PC-9 (cell line): ENCODE results near the gene CENPP. TPM values are rescaled to one million over a fixed set of nuclear protein-coding genes. Genes with fewer than 3 reads are reported as not detected.
"Not testable (repeated sequence)": the region's sequence is repeated elsewhere in the genome, so short reads cannot be mapped to it uniquely, and the experiment has no call there.

Source experiments
- BruUV-seq: library from RNA; stranded (reverse); fragments of 400-500 nt; replicated peaks from 2 replicates; lab custom pipeline; 2021; lab: Mats Ljungman, UMichigan
- CTCF ChIA-PET: fragments of 300-600 bp; sonication (Branson Sonifier 250); formaldehyde crosslinking; loops from one replicate; lab custom pipeline; 2022; ENCODE audit warnings: antibody characterized with exemption; lab: Charles Lee
- POLR2A ChIA-PET: fragments of 300-600 bp; sonication (Branson Sonifier 250); formaldehyde crosslinking; loops from one replicate; lab custom pipeline; 2022; ENCODE audit warnings: antibody characterized with exemption; ENCODE audit not compliant: unreplicated experiment; lab: Charles Lee
- DNase-seq, 2 experiments: peaks; one replicate each; pipeline versions ENCODE4 v3.0.0 to v3.0.0-alpha.2; 2015 to 2022; ENCODE audit warnings: mixed read lengths in 1 of 2
- H2AFZ ChIP-seq: fragments of 200-600 bp; sonication (generic); 2 replicates; pipeline ENCODE4 v1.8.1; 2017; ENCODE audit warnings: antibody characterized with exemption
- H3F3A ChIP-seq: fragments of 200-600 bp; sonication (generic); 2 replicates; pipeline ENCODE4 v1.8.1; 2017; ENCODE audit warnings: antibody characterized with exemption, mild to moderate bottlenecking, low read depth; ENCODE audit not compliant: insufficient read depth
- H3K27ac ChIP-seq: fragments of 200-600 bp; sonication (generic); 2 replicates; pipeline ENCODE4 v1.6.1; 2016; ENCODE audit warnings: mixed run types
- H3K27me3 ChIP-seq: fragments of 200-600 bp; sonication (generic); 2 replicates; pipeline ENCODE4 v1.6.1; 2016; ENCODE audit warnings: low read depth, mixed run types; ENCODE audit not compliant: insufficient read depth
- H3K36me3 ChIP-seq: fragments of 200-600 bp; sonication (generic); 2 replicates; pipeline ENCODE4 v1.6.1; 2016; ENCODE audit warnings: low read depth, mixed run types
- H3K4me1 ChIP-seq: fragments of 200-600 bp; sonication (generic); replicated peaks from 2 replicates; pipeline ENCODE4 v1.6.1; 2016; ENCODE audit warnings: mixed run types; ENCODE audit not compliant: insufficient read depth
- H3K4me2 ChIP-seq: fragments of 200-600 bp; sonication (generic); 2 replicates; pipeline ENCODE4 v1.6.1; 2017; ENCODE audit warnings: mixed run types
- H3K4me3 ChIP-seq: fragments of 200-600 bp; sonication (generic); 2 replicates; pipeline ENCODE4 v1.6.1; 2016; ENCODE audit warnings: mixed run types
- H3K79me2 ChIP-seq: fragments of 200-600 bp; sonication (generic); 2 replicates; pipeline ENCODE4 v1.6.1; 2017; ENCODE audit warnings: low read depth, mixed run types
- H3K9me2 ChIP-seq: fragments of 200-600 bp; sonication (generic); 2 replicates; pipeline ENCODE4 v1.8.1; 2017; ENCODE audit warnings: mild to moderate bottlenecking; ENCODE audit not compliant: insufficient read depth
- H3K9me3 ChIP-seq: fragments of 200-600 bp; sonication (generic); 2 replicates; pipeline ENCODE4 v1.8.1; 2016; ENCODE audit warnings: low read depth; ENCODE audit not compliant: insufficient read depth
- H4K20me1 ChIP-seq: fragments of 200-600 bp; sonication (generic); 2 replicates; pipeline ENCODE4 v1.8.1; 2017; ENCODE audit not compliant: insufficient read depth
- CTCF ChIP-seq: fragments of 200-600 bp; sonication (generic); conservative IDR thresholded peaks from 2 replicates; pipeline ENCODE4 v1.6.1; 2017; ENCODE audit warnings: mixed run types, antibody characterized with exemption, mild to moderate bottlenecking, moderate library complexity
- EZH2 ChIP-seq: fragments of 200-600 bp; sonication (generic); IDR thresholded peaks from 2 replicates; pipeline ENCODE4 v1.8.0; 2017; ENCODE audit warnings: antibody characterized with exemption, low read depth
- intact Hi-C: fragments of 100-400 bp; cut with micrococcal nuclease; formaldehyde crosslinking; loops from one replicate; pipeline ENCODE4 v1.10.0; 2022; ENCODE audit not compliant: unreplicated experiment
- total RNA-seq: library from RNA; stranded (reverse); gene quantifications from 2 replicates; pipeline ENCODE4 v1.2.3, GENCODE V29; 2021

CENPP gene
- total RNA-seq, 1 experiment from 2014 or later = 10.0 TPM

GRCh38 chr9:92564982-92565381 lies 239.2 kb downstream of the CENPP start:
- H3K27me3 ChIP-seq = no peaks in the 10 kb centered on the region
- TF ChIP-seq CTCF (no peak), EZH2 (no peak)
- no peak for DNase-seq
- H3K27ac ChIP-seq = no peak overlapping the region
- ChIA-PET POLR2A (no interaction called here), CTCF (interaction anchor here (0.7 kb wide), 1 partner anchor 425 kb away, joined by 3 read pairs; no protein-coding TSS in a partner anchor)
- H3K4me1 ChIP-seq = peaks cover 3% of the 10 kb centered on the region; the same call in 1 of the 2 replicates
- H3K79me2 ChIP-seq = no peaks in the 10 kb centered on the region
- no TSS peak for BruUV-seq
- no peaks in the 10 kb centered on the region for H3F3A ChIP-seq
- H4K20me1 ChIP-seq = no peaks in the 10 kb centered on the region
- no peaks in the 10 kb centered on the region for H3K9me3 ChIP-seq
- no peak overlapping the region for H3K4me3 ChIP-seq
- H3K9me2 ChIP-seq = no peaks in the 10 kb centered on the region
- intact Hi-C loops = no loop called here
- no peak overlapping the region for H2AFZ ChIP-seq
- no peaks in the 10 kb centered on the region for H3K36me3 ChIP-seq
- no peak overlapping the region for H3K4me2 ChIP-seq

GRCh38 chr9:92571871-92572270 lies 246.1 kb downstream of the CENPP start:
- H3K27me3 ChIP-seq, BruUV-seq, POLR2A ChIA-PET, H3K4me2 ChIP-seq, H3K36me3 ChIP-seq, H3K27ac ChIP-seq, DNase-seq, H4K20me1 ChIP-seq, H3F3A ChIP-seq, H3K9me2 ChIP-seq, H3K4me3 ChIP-seq, H3K4me1 ChIP-seq, H3K79me2 ChIP-seq, CTCF ChIA-PET, intact Hi-C loops, H2AFZ ChIP-seq, H3K9me3 ChIP-seq: not testable (repeated sequence)

GRCh38 chr9:92573612-92574011 lies 247.9 kb downstream of the CENPP start:
- H2AFZ ChIP-seq, BruUV-seq, H3K9me2 ChIP-seq, H3K4me1 ChIP-seq, intact Hi-C loops, H3K27ac ChIP-seq, DNase-seq, POLR2A ChIA-PET, H3F3A ChIP-seq, H3K4me3 ChIP-seq, CTCF ChIA-PET, H3K27me3 ChIP-seq, H3K36me3 ChIP-seq, H4K20me1 ChIP-seq, H3K4me2 ChIP-seq, H3K79me2 ChIP-seq, H3K9me3 ChIP-seq: not testable (repeated sequence)

- H3K79me2 ChIP-seq = no peaks in the 10 kb centered on the region
- intact Hi-C loops = no loop called here
- H3K4me1 ChIP-seq = 0 out of 2 replicates have a peak, but pooled peaks cover 5% of the 10 kb centered on the region
- no peaks in the 10 kb centered on the region for H3K27me3 ChIP-seq
- H3K9me2 ChIP-seq = no peaks in the 10 kb centered on the region
- no peaks in the 10 kb centered on the region for H4K20me1 ChIP-seq
- BruUV-seq = no TSS peak
- ChIA-PET POLR2A (no interaction called here), CTCF (no interaction called here)
- no peak overlapping the region for H2AFZ ChIP-seq
- no peaks in the 10 kb centered on the region for H3F3A ChIP-seq
- H3K9me3 ChIP-seq = no peaks in the 10 kb centered on the region
- no peak overlapping the region for H3K4me2 ChIP-seq
- no peaks in the 10 kb centered on the region for H3K36me3 ChIP-seq
- no peak overlapping the region for H3K4me3 ChIP-seq
- no peak for DNase-seq
- no peak for TF ChIP-seq EZH2
- no peak for TF ChIP-seq CTCF
- no peak overlapping the region for H3K27ac ChIP-seq
These were observed 250.4 kb downstream of the CENPP start for GRCh38 chr9:92576175-92576574.
